ENCODE measurements around the gene BAIAP2.

BAIAP2 gene

GRCh38 chr17:81053041-81053970 lies 18.4 kb downstream of the BAIAP2 start:
- DNase-seq, result no peak

DNA sequence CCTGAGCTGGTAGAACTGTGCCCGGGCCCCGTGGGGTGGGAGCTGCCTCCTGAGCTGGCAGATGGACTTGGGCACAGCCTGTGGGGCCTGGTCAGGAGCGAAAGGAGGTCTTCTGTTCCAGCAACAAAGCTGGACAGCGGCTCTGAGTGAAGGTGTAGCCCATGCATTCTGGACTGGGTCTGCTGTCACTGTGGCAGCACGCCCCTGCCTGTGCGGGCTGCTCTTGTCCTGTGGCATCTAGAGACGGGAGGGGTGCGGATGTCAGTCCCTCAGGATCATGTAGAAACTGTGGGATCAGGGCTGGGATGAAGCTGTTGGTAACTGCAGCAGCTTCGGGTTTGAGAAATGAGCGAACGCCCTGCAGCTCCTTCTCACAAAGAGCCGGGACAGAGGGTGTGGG lies 19.4 kb downstream of the BAIAP2 start:
- DNase-seq, result no peak

GRCh38 chr17:81054881-81055370 lies 20.0 kb downstream of the BAIAP2 start:
- DNase-seq, result no peak

DNA sequence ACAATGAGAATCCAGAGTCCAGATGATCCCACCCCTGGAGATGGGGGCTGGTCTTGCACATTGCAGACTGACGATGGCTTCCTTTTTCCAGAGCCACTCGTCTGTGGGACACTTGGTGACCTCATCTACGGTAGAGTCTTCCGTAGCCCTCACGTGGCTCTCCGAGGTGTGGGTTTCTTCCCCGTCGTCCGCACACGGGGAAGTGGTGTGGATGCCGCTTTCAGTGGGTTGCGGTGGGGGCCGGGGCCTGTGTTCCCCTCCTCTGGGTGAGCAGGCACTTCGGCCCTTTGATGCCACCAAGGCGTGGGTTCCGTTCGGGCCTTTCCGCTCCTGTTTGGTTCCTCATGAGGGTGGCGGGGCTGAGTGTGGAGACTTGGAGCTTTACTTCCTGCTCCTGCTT lies 21.4 kb downstream of the BAIAP2 start:
- DNase-seq, result no peak

GRCh38 chr17:81057079-81057730 lies 22.3 kb downstream of the BAIAP2 start:
- no peak for DNase-seq

DNA sequence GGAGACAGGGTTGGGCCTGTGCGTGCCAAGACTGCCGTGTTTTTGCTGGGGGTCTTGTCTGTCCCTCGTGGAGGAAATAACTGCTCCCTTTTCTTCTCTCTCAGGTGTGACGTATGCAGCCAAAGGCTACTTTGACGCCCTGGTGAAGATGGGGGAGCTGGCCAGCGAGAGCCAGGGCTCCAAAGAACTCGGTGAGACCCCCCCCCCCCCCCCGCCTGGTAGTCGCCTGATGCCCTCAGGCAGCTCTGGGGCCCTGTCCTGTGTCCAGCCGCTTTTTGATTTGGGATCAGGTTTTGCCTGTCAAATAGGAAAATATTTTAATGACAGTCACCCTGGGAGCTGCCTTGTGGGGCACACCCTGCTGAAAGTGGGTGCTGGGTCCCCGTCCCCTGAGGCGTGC lies 22.8 kb downstream of the BAIAP2 start:
- no peak for DNase-seq

DNA sequence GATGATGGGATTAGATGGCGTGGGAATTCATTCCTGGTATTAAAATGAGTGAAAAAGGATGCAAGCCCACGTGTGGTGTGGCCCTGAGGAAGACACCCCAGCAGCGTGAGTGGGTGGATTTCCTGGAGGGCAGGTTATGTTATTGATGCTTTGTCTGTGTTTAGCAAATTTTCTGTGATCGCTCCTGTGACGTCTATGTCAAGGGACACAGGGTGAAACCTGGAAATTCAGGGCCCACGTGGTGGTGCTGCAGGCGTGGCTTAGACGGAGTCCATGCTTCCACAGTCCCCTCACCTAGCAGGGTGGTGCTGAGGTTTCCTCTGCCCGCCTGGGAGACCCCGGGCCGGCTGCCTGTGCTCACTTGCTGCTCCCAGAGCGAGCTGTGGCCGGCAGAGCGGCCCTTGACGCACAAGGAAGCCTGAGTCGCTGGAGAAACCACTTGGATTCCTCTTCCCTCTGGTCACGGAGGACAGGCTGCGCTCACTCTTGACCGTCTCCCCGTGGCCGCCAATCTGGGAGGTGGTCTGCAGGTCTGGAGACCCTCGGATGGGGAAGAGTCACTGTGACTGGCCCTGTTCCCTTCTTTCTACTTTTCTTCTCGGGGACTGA lies 23.4 kb downstream of the BAIAP2 start:
- no peak for DNase-seq

DNA sequence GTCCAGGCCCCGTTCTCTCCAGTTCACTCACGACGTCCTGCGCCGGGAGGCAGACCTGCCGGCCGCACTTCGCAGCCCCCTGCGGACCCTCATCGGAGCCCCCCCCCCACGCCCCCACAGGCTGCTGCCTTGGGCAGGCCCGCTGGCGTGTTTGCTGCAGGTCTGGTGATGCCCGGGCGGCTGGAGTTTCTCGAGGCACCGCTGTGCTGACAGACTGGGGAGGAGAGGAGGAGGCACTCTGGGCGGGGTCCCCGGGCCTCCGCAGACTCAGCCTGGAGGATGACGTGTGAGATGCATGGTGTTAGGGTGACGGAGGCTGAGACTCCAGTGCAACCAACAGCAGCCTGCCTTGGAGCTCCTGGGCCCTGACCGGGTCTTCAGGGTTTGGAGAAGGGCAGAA lies 24.1 kb downstream of the BAIAP2 start:
- no peak for DNase-seq

- DNase-seq, result no peak
These were observed 25.5 kb downstream of the BAIAP2 start for GRCh38 chr17:81060416-81060815.

DNA sequence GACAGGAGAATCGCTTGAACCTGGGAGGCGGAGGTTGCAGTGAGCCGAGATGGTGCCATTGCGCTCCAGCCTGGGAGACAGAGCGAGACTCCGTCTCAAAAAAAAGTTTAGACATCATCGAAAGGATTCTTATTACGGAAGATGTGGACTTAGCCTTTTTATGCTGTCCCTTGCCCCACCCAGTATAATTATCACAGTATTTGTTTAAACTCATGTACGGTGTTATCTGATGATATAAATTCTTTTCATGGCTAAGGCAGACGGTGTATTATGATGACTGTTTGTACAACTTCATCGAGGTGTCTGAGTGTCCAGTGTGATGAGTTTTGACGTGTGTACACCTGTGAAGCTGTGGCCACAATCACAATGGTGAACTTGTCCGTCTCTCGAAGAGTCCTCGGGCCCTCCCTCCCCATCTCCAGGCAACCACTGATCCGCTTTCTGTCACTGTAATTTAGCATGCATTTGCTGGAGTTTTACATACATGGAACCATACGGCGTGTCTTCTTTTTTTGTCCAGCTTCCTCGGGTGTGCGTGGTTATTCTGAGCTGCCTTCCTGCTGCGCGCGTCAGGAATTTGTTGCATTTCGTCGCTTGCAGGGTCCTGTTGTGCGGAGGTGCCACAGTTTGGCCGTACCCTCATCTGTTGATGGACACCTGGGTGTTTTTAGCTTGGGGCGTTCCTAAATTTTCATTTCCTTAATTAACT lies 26.2 kb downstream of the BAIAP2 start:
- DNase-seq, result no peak

DNA sequence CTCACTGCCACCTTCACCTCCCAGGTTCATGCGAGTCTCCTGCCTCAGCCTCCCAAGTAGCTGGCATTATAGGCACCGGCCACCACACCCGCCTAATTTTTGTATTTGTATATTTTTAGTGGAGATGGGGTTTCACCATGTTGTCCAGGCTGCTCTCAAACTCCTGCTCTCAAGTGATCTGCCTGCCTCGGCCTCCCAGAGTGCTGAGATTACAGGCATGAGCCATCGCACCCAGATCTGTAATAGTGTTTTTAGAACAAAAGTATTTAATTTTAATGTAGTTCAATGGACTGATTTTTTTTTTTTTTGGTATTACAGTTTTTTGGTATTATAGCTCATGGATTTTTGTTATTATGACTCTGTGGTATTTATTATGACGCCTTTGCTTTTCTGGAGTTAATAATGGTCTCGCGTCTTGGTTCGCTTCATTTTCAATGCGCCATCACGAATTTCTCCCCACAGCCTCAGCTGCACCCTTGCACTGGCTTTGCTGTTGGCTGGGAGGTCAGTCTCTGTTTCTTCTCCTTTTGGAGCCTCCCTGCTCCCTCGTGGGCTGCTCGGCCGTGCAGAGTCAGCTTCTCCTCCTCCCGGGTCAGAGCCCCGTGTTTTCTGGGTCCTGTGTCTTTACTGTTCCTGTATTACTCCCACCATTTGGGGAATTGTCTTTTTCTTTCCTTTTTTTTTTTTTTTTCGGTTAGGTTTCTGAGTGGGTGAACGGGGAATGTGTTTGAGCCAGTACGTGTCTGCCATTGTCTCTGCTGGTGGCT lies 27.2 kb downstream of the BAIAP2 start:
- DNase-seq, result no peak

DNA sequence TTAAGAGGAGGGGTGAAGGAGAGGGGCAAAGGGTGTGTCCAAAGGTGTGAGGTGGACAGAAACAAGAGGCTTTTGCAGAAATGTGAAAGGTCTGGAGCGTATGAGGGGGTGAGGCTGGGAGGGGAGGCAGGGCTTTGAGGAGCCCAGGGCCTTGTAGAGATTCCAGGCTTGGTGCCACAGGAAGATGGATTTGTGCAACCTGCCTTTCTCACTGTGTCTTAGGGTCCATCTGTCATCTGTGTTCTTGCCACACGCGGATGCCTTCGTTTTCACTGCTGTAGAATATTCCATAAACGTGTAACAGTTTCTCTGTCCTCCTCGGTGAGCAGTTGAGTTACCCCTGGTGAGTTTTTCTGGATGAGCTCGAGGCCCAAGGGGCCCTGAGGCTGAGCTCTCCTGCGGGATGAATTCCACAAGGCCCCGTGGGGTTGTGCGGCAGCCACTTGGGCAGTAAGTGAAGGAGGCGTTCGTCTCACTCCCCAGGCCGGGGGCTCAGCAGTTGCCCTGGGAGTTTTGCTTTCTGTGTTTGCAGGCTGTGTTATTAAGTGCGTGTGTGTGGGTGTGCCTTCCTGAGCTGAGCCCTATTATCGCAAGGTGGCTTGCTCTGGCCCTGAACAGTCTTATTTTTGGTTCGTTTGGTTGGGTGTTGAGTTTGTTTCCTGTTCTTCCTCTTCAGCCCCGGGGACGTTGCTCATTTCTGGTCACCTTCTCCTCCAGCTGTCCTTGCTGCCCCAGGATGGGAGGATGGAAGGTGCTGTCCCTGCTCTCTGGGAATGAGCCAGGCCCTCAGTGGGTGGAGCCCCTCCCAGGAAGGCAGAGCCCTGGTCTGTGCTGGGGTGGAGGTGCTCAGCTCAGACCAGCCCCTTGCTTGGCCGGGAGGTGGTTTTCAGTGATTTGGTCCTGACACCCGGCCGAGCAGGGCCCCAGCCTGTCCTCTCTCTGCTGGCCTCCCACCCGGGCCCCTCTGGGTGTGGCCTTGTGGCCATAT lies 28.4 kb downstream of the BAIAP2 start:
- DNase-seq, result no peak

- DNase-seq, result no peak
These were observed 29.9 kb downstream of the BAIAP2 start for GRCh38 chr17:81064678-81065475.

DNA sequence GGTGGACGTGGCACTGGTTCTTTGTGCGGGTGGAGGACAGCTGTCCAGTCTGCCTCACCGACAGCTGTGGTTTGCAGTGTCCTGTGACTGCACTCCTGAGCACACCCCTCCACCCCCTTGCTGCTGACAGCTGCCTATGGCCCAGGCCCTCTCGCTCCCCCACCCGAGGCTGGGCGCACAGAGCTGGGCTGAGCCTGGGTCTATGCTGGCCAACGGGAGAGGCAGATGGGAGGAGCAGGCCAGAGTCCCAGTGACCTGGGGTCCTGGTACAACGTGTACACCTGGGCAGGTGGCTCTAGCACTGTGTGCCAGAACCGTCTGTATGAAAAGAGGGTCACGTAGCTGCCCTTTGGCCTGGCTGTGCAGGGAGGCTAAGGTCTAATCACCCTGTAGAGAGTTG lies 30.5 kb downstream of the BAIAP2 start:
- no peak for DNase-seq

DNA sequence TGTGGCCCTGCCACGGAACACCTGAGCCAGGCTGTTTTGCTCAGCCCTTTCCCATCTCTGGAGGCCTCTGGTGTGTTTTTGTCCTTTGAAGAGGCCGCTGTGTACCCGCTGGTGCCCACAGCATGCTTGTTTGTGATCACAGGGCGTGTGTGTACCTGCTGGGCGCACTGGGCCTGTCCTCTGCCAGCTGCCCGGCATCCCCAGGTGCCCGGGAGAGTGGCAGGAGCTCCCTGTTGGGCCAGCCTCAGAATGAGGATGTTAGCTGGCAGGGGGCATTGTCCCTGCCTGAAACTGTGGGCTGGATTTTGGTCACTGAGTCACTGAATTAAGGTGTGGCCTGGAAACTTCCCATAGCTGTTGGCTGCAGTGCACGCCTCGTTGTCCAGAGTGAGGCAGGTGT lies 31.1 kb downstream of the BAIAP2 start:
- DNase-seq, result no peak

- no peak for DNase-seq
These were observed 31.9 kb downstream of the BAIAP2 start for GRCh38 chr17:81066771-81067315.

- DNase-seq, result no peak
These were observed 32.5 kb downstream of the BAIAP2 start for GRCh38 chr17:81067391-81067811.

GRCh38 chr17:81068411-81069134 lies 33.6 kb downstream of the BAIAP2 start:
- no peak for DNase-seq

- no peak for DNase-seq
These were observed 34.2 kb downstream of the BAIAP2 start for GRCh38 chr17:81069135-81069645.
